NCI-H146 (cell line): ENCODE data around the gene COG6.

Experiments
- DNase-seq: peaks from one replicate; lab custom pipeline; 2025; lab: John Stamatoyannopoulos, UW

Gene COG6

DNA sequence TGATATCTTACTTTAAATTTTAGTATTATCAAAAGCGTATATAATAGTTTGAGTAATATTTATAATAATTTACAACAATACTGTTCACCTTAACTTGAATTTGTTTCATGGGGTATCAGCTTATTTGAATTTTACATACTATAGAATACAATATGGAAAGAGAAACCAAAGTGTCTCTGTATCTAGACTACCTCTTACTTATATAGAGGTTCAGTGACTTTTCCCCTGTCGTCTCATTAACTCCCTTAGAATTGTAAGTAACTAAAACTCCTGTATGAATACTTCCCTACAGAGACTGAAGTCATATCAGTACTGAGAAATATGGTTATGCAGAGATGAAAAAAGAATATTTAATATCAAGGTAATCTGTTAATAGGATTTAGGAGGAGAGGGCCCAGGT, 26.8 kb downstream of the COG6 start:
- DNase-seq: no peak

DNA sequence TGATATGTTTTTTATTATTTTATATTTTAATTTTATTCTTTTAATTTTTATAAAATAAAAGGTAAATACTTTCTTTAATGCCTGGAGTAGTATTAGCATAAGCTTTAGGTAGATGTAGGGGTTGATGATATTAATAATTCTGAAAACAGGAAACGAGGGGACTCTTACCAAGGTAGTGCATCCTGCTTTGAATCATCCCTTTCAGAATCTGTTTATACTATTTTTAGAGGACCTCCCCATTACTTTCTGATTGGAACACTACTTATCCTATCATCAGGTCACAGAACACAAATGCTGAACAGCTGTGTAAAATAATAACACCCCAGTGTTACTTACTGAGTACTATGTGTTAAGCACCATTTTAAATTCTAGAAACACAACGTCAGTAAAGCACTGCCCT, 27.3 kb downstream of the COG6 start:
- no peak for DNase-seq

DNA sequence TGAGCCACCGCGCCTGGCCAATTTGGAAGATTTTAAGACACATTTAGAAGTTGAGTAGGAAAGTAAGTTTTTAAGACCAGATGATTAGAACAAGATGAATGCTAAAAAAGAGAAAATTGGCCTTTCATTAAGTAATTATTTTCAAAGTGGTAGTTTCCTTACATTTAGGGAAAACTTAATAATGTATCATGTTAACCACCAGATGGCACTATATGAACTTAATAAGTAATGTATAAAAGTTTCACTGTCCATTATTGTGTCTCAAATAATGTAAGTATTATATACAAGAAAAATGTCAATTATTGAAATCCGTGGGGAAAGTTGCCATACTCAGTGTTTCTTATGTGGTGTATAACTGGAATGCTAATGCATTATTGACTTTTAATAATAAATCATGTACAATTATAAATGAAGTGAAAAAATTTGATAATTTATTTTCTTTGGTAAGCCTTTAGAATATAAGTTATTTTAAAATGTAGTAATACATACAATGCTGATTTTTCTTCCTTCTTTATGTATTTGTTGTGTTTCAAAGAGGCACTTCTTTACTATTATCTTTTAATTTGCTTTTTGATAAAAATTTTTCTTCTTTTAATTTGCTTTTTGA, 29.2 kb downstream of the COG6 start:
- peak; percentile 66 for DNase-seq

DNA sequence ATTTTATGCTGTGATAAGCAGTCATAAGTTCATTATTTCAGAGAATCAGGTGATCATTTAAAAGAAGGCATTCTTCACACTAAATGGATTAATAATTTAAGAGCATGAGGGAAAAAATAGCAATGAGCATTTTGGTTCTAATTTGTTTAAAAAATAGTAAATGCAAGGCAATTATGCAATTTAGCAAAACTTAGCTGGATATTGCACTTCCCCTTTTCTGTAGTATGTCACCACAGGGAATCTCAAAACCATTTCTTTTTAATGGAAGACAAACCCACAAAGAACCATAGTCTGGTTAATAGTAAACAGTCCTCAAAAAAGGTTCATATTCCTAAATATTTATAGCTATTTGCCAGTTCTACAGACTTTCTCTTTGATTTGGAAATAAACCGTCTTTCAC, 30.2 kb downstream of the COG6 start:
- no peak for DNase-seq

DNA sequence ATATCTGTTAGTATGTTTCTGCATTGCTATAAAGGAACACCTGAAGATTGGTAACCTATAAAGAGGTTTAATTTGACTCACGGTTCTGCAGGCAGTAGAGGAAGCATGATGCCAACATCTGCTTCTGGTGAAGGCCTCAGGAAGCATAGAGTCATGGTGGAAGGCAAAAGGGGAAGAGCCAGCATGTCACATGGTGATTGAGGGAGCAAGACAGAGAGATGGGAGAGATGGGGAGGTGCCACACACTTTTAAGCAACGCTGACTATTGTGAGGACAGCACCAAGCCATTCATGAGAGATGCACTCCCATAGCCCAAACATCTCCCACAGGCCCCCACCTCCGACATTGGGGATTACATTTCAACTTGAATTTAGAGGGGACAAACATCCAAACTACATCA, 32.8 kb downstream of the COG6 start:
- DNase-seq: no peak

DNA sequence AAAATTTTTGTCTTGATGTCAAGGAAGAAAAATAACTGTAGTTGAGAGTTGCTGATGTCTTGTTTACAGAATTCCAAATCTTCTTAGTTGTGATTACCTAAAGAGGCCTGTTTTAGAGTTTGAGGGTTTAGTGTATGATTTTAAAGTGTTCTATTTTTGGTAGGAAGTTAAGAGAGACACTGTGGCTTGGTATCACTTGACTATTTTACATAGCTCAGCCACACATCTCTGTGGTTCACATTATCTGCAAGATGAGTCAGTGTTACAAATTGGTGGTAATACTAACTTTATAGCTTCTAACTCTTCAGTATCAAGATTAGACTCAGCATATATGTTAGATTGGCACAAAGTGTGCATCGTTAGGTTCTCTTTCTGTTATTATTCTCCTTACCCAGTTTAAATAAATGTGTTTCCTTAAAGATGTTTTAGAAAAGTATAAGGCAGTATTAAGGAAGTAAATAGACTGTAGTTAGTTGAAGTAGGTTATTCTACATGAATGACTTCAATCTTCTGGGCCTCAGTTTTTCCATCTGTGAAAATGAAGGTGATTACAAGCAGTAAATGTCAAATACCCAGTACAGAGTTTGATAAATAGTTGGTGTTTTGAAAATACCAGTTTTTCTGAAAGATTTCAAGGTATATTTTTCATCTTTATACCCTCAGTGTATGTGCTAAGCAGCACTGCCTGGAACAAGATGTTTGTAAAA, 33.4 kb downstream of the COG6 start:
- DNase-seq: no peak

DNA sequence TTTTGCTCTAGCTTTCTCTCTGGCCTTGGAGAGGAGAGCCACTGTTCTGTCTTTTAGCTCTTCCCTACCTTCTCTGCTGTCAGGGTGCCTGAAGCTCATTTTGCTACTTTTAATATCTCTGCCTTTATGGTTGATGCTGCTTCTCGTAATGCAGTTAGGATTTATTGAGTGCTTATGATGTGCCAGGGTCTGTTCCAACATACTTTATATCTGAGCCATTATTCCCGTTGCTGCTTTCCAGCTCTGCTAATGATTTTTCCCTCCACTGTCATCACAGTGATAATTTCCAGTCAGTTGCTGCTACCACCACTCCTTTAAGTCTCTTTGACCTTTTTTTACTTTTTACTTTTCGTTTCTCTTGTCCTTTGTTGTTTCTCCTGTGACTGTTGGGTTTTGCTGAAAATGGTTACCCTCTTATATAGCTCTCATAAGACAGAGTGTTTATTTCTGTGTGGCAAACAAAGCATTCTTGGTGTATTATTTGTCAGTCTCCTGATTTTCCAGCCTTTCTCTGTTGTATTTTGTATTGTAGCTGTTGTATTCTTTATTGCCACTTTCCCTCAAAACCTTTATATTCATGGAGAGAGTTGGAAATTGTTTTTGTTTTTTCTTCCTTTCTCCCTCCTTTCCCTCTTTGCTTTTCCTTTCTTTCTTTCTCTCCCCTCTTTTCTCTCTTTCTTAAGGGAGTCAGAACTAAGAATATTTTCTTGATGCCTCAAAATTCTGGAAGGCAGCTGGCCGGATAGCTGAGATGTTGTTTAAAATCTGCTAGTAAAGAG, 37.4 kb downstream of the COG6 start:
- DNase-seq: no peak

DNA sequence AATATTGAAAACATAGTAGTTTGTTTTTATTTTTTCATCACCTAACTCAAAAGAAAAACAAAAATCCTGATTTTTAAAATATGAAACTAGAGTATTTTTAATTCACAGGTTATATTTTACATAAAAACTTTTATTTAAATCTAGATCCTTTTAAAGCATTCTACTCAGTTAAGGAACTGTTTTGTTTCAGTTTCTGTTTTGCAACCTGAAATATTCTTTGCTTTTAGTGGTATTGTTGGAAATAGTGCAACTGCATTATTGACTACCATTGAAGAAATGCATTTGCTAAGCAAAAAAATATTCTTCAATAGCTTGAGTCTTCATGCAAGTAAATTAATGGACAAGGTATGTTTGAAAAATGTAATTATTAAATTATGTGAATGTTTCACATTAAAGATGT, 43.8 kb downstream of the COG6 start:
- no peak for DNase-seq

DNA sequence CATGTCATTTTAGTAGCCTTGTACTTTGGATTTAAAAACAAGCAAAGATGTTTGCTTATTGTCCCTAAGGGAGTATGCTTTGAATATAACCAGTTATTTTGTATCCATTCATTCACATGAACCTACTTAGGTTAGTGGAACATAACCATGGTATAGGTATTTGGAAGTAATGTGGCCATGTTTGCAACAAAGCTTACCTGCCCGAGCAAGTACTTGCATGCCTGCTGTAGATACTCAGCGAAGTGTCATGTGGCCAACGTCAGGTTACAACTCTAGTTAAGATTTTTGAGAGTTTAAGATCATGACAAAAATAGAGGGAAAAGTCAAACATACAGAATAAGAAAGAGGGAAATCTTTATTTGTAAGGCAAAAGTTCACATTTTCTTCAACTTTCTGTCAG, 57.2 kb downstream of the COG6 start:
- DNase-seq: no peak

DNA sequence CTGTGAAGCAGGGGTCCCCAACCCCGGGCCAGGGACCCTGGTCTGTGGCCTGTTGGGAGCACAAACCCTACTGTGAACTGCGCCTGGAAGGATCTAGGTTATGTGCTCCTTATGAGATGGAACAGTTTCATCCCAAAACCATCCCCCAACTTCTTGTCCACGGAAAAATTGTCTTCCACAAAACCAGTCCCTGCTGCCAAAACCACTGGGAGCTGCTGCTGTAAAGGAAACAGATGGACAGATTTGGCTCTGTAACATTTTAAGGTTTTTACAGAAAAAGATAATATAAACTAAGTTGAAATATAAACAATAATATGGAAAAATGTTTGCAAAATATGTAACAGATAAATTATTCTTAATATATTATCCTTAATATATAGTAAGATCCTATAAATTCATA, 73.7 kb downstream of the COG6 start:
- no peak for DNase-seq

DNA sequence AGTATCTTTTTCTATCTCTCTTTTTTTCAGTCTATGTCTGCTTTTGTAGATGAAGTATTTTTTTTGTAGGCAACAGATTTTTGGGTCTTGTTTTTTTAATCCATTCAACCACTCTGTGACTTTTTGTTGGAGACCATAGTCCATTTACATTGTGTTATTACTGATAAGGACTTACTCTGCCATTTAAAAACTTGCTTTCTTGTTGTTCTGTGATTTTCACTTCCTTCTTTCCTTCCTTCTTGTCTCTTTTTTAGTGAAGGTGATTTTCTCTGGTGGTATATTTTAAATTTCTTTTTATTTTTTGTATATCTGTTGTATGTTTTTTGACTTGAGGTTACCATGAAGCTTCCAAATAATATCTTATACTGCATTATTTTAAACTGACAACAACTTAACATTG, 79.5 kb downstream of the COG6 start:
- no peak for DNase-seq

DNA sequence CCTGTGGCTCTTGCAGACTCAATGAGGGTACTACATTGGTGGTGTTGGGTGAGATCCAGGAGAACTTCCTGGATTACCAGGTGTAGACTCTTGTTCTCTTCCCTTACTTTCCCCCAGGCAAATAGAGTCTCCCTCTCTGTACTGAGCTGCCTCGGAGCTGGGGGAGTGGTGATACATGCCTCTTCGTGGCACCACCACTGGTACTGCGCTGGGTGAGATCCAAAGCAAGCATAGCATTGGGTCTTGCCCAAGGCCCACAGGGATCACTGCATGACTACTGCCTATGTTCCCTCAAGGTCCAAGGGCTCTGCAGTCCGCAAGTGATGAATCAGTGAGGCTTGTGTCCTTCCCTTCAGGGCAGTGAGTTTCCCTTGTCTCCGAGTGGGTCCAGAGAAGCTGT, 81.6 kb downstream of the COG6 start:
- no peak for DNase-seq

DNA sequence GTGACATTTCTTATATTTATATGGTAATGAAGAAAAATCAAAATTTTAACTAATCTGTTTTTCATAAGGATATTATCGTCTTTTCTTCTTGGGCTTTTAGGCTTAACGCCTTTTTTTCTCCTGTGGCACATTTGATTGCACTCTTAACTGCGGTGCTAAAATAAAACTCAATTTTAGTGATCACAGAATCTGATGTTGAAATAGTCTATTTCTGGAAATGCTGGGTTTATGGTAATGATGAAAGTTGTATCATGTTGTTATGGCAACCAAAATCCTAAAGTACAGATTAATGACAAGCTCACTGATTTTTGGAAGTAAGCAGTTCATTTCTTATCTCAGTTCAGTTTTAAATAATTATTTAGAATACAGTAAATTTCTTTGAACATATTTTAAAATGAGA, 85.3 kb downstream of the COG6 start:
- DNase-seq: no peak

DNA sequence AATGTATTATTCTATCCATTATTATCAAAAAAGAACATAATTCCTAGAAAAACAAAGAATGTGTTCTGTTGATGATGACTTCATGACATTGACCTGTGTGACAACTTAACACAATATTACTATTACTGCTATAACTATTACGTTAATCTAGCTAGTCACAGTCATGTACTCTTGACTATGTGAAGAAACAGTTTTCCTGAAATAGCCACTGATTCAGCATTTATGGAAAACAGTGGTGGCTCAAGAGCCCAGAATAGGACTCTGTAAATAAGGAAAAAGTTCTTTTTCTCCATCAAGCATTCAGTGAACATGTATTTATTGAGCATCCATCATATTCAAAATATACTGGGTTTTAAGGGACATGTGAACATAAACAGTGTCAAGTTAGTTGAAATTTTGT, 93.5 kb downstream of the COG6 start:
- no peak for DNase-seq

DNA sequence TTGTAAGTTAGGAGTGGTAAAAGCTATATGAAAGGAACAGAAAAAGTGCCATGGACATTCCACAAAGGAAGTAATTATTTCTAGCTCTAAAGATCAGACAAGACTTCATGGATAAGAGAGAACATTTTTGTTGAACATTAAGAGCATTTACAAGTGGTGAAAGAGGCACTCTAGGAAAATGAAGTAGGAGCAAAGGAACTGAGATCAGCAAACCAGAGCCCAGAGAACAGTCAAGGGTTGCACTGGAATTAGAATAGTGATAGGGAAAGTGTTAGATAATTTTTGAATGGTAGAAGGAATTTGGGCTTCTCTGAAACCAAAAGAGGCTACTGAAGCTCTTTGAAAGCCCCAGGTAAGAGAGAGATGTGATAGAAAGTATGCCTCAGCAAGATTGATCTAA, 94.1 kb downstream of the COG6 start:
- DNase-seq: no peak

DNA sequence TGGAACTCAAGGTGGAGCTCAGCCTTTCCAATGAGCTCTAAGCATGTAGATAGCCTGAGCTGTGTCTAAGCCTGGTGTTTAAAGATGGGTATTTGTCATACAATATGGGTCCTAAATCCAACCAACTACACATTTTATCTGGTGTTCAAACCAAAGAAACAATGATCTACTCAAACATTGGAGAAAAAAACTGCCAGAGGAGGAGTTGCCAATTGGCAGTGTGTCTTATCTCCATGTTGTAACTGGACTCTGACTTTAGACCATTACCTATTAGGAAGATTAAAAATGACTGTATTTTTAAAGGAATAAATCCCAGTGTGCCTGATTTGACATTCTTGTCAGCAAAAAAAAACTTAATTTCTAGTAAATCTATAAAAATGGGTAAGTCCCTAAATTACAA, 96.3 kb downstream of the COG6 start:
- no peak for DNase-seq

DNA sequence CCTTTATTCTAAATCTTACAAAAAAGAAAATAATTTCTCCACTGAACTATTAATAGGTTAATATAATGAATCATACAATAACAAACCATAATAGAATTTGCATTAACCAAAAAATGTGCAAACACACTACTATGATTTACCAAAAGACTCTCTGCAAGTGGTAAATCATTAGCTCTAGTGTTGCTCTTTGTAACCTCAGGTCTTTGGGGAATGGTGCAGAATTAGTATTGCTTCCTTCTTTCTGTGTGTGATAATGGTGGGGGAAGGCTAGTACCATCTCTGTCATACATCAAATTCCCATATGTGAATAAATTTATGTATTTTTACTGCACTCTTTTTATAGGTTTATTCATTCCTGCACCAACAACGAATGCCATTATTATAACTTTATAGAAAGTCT, 105.1 kb downstream of the COG6 start:
- DNase-seq: no peak

DNA sequence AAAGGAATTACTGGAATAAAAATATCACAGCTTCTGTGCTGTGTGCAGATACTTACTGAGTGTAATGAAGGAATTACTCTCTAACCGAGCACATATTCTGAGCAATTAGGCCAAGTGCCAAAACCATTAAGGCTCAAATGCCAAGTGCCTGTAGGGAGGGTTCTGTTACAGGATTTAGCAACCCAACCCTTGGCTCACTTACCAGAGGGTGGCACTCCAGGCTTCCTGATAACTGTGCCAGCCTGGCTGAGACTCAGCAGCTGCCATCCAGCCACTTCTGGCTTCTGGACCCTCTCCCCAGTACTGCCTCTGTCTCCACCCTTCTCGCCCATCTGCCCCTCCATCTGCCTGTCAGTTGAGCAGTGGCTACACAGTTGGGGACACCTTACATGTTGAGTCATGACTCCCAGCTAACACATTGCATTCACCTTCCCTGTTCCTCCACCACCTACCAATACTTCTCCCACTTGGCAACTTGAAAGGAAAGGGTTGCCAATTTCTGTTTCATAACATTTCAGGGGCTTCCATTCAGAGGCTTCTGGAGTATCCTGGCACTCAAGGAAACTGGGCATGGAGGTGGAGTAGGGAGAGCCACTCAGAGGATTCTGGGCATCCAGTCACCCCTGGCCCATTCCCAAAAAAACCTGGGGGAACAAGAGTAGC, 110.5 kb downstream of the COG6 start:
- peak; percentile 41 for DNase-seq

DNA sequence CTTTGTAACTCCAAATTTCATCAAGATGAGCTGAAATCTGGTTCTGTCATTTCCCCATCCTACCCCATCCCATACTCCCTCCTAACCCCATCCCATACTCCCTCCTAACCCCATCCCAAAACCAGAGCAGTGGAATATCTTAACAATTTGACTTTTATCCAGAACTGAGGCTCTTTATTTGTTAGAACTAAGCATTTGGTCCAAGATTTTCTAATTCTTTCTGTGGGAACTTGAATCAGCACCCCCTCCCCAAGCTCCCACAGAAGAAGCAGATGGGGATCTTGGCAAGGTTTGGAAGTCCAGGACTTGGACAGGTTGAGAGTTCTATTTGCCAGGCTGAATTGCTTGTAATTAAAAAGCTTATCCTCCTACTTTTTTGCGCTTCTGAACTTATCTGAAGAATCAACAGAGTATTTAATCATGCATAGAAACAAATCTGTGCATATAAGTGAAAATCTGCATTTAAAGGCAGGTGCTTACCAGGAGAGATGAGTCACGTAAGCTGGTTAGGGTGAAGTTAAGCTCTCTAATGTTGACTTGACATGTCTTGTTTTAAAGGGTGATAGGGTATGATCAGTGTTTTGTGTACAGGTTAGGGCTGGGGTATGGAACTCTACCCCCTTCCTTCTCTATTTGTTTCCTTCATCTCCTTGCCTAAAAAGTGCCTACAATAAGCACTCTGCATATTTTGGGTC, 111.1 kb downstream of the COG6 start:
- DNase-seq: no peak

DNA sequence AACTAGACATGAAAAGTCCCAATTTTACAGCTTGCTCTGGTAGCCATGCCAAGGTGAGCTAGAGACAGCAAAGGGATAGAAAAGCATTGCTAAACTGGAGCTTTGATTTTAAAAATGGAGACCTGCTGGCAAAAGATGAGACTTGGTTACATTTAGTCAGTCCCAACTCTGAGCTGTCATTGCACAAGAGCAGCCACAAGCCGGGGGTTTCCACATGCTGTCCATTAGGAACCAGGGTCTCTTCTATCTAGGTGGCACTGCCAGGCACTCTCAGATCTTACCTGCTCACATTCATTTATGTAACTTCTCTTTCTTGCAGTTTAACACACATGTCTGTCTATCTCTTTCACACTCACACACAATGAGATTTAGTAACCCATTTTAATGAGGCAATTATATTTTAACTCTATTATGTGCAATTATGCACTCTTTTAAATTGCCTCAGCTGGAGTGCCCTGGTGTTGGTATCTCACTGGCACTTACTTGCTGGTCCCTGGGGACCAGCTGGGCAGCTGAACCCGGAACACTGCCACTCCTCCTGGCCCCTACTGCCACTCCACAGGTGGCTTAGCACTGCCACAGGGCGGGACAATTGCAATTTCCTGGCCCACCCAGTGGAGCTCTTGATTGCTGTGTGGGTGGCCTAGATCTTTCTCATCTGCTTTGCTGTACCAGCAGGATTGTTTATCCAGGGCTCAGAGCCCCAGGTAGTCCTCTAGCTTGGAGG, 112.5 kb downstream of the COG6 start:
- peak; percentile 90 for DNase-seq

DNA sequence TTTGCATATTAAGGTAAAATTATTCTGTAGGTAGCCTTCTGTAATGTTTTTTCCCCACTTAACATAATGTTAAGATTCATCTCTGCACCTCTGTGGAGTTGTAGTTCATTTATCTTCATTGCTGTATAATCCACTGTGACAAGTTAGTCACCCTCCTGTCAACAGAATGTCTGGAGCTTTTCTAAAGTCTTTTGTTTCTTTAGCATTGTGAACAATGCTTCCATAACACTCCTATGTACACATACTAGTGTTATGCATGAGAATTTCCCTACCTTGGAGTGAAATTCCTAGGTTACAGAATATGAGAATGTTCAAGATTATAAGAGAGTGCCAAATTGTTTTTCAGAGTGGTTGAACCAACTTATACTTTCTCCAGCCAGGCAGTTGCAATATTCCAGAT, 113.5 kb downstream of the COG6 start:
- DNase-seq: no peak
